ENCODE results near the gene DARS1.

DNA sequence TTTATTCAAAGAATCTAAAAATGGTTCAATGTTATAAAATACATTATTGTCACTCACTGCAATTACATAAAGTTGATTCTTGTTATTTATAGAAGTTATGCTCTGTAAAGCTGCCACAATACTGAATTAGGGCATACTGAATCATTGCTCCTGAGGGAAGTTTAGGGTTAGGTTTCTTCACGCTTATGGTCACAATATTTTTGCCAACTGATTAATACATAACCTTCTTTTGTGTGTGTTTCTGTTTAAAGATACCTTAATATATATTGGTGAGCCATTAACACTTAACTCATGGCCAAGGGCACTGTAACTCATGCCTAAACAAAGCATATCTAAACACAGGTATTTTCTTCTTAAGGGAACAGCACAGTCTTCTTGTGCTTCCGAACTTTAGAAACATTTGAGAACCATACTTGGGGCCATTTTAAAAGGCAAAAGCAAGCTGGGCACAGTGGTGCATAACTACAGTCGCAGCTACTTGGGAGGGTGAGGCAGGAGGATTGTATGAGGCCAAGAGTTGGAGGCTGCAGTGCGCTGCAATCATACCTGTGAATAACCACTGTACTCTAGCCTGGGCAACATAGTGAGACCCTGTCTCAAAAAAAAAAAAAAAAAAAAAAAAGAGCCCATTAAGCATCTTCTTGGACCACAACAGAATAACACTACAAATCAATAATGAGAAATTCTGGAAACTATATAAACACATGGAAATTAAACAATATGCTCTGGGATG, 15.6 kb downstream of the DARS1 start:
- TF ChIP-seq POLR2A (IDR thresholded peaks at IDR 0.05), result no peak
- TF ChIP-seq, protein P1, sequence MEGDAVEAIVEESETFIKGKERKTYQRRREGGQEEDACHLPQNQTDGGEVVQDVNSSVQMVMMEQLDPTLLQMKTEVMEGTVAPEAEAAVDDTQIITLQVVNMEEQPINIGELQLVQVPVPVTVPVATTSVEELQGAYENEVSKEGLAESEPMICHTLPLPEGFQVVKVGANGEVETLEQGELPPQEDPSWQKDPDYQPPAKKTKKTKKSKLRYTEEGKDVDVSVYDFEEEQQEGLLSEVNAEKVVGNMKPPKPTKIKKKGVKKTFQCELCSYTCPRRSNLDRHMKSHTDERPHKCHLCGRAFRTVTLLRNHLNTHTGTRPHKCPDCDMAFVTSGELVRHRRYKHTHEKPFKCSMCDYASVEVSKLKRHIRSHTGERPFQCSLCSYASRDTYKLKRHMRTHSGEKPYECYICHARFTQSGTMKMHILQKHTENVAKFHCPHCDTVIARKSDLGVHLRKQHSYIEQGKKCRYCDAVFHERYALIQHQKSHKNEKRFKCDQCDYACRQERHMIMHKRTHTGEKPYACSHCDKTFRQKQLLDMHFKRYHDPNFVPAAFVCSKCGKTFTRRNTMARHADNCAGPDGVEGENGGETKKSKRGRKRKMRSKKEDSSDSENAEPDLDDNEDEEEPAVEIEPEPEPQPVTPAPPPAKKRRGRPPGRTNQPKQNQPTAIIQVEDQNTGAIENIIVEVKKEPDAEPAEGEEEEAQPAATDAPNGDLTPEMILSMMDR (IDR thresholded peaks at IDR 0.05), result no peak
